ENCODE results near the gene LDB2. TPM values are rescaled to one million over a fixed set of nuclear protein-coding genes. Genes with fewer than 3 reads are reported as not detected.

LDB2 gene
- polyA plus RNA-seq, 3 donors, result not detected

DNA sequence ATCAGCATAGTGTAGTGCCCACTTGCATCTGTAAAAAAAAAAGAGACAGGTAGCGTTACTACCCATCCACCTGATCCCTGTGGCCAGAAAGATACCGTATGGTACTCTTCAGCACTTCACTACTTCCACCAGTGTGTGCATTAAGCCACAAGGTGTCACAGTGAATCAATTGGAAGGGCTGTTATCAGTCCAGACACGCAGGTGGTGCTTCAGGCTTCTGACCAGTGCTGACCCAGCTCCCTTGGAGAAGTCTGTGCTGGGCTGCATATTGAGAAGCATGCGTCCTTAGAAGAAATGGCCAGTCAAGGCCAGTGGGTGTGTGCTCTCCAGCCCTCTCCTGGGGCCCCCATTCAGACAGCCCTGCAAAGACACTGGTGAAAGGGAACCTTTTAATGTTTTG is 10.6 kb downstream of the LDB2 start:
- TF ChIP-seq, protein P1, sequence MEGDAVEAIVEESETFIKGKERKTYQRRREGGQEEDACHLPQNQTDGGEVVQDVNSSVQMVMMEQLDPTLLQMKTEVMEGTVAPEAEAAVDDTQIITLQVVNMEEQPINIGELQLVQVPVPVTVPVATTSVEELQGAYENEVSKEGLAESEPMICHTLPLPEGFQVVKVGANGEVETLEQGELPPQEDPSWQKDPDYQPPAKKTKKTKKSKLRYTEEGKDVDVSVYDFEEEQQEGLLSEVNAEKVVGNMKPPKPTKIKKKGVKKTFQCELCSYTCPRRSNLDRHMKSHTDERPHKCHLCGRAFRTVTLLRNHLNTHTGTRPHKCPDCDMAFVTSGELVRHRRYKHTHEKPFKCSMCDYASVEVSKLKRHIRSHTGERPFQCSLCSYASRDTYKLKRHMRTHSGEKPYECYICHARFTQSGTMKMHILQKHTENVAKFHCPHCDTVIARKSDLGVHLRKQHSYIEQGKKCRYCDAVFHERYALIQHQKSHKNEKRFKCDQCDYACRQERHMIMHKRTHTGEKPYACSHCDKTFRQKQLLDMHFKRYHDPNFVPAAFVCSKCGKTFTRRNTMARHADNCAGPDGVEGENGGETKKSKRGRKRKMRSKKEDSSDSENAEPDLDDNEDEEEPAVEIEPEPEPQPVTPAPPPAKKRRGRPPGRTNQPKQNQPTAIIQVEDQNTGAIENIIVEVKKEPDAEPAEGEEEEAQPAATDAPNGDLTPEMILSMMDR (IDR thresholded peaks at IDR 0.05), result no peak
- no peaks in the 10 kb centered on the region for H3K36me3 Mint-ChIP-seq
- H3K4me2 ChIP-seq (replicated peaks; ENCODE audit: extremely low read depth, low read length, poor library complexity, severe bottlenecking), result no peak overlapping the region
- DNase-seq, result no peak
- H3K4me3 ChIP-seq (replicated peaks in 1 of 3; ENCODE audit: low read depth in 2 of 3, low read length in 3 of 3), result no peak overlapping the region
- H3K27ac ChIP-seq (ENCODE audit: low read depth in 1 of 2, low read length in 2 of 2), result no peak overlapping the region
- no peaks in the 10 kb centered on the region for H3K36me3 ChIP-seq (replicated peaks in 1 of 2; ENCODE audit: control insufficient read depth in 1 of 2, insufficient read depth in 2 of 2, low read length in 2 of 2)
- H3K9me3 Mint-ChIP-seq, result peaks cover 0 to 4% (median 0%) of the 10 kb centered on the region in 7 donors
- H3K79me2 ChIP-seq (ENCODE audit: insufficient read depth, low read length), result no peaks in the 10 kb centered on the region
- H2AFZ ChIP-seq (ENCODE audit: insufficient read depth, low read depth, low read length, poor library complexity, severe bottlenecking), result no peak overlapping the region
- H3K4me1 Mint-ChIP-seq, result peaks cover 12% of the 10 kb centered on the region
- peaks cover 0 to 5% of the 10 kb centered on the region in 2 donors for H3K4me1 ChIP-seq (ENCODE audit: control insufficient read depth in 1 of 2, insufficient read depth in 2 of 2, low read length in 2 of 2)
- H3K9ac ChIP-seq (ENCODE audit: insufficient read depth, low read length, poor library complexity, severe bottlenecking), result no peak overlapping the region
- H3K9me3 ChIP-seq (replicated peaks in 1 of 2; ENCODE audit: control insufficient read depth in 1 of 2, insufficient read depth in 1 of 2, low read length in 2 of 2), result peaks cover 0 to 2% of the 10 kb centered on the region in 2 donors
- no peak overlapping the region for H3K4me3 Mint-ChIP-seq
- 88% methylated on average over 2 of the region's 4 CpGs for WGBS (ENCODE audit: insufficient coverage)
- H3K27ac Mint-ChIP-seq, result no peak overlapping the region
- no peaks in the 10 kb centered on the region for H4K20me1 ChIP-seq (ENCODE audit: insufficient read depth, low read length)
- intact Hi-C loops (cut with micrococcal nuclease), result no loop called here
- H3K27me3 ChIP-seq (ENCODE audit: control insufficient read depth in 2 of 2, insufficient read depth in 2 of 2, low read length in 2 of 2), result no peaks in the 10 kb centered on the region
- peaks cover 0 to 2% (median 0%) of the 10 kb centered on the region in 3 donors for H3K27me3 Mint-ChIP-seq (ENCODE audit: low read depth in 3 of 3)

DNA sequence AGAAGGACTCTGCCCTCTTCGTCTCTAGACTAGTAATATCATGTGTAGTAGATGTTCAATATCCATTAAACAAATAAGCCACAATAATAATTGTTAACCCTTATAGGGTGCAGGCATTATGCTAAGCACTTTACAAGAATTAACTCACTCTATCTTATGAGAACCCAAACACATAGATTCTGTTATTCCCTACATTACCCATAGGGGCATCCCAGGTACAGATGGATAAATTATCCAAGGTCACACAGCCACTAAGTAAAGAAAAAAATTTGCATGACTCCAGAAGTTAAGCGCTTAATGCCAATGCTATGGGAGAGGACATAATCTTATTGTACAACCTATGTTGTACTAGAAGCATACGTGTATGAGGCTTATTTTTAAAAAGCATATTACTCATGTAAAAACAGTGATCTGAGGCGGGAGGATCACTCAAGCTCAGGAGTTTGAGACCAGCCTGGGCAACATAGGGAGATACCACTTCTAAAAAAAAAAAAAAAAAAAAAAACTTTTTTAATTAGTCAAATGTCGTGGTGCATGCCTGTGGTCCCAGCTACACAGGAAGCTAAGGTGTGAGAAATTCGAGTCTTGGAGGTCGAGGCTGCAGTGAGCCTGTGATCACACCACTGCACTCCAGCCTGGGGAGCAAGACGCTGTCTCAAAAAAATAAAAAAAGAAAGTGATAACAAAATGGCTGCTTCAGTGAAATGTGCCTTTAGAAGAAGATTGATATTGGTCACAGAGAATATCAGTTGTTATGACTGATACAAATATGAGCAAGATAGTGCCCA is 13.6 kb downstream of the LDB2 start:
- no peak for DNase-seq
- Mint-ChIP-seq H3K9me3 (peaks cover 0 to 7% (median 2%) of the 10 kb centered on the region in 7 donors), H3K4me1 (no peaks in the 10 kb centered on the region), H3K36me3 (no peaks in the 10 kb centered on the region), H3K27me3 (ENCODE audit: low read depth in 3 of 3) (peaks cover 0 to 2% (median 0%) of the 10 kb centered on the region in 3 donors), H3K27ac (no peak overlapping the region), H3K4me3 (no peak overlapping the region)
- H3K27ac ChIP-seq (ENCODE audit: low read depth in 1 of 2, low read length in 2 of 2), result no peak overlapping the region
- H3K9ac ChIP-seq (ENCODE audit: insufficient read depth, low read length, poor library complexity, severe bottlenecking), result no peak overlapping the region
- H2AFZ ChIP-seq (ENCODE audit: insufficient read depth, low read depth, low read length, poor library complexity, severe bottlenecking), result no peak overlapping the region
- no peaks in the 10 kb centered on the region for H3K4me1 ChIP-seq (ENCODE audit: control insufficient read depth in 1 of 2, insufficient read depth in 2 of 2, low read length in 2 of 2)
- WGBS (ENCODE audit: insufficient coverage), result 96% methylated on average over 3 of the region's 8 CpGs
- intact Hi-C loops (cut with micrococcal nuclease), result no loop called here
- no peaks in the 10 kb centered on the region for H3K79me2 ChIP-seq (ENCODE audit: insufficient read depth, low read length)
- H3K9me3 ChIP-seq (replicated peaks in 1 of 2; ENCODE audit: control insufficient read depth in 1 of 2, insufficient read depth in 1 of 2, low read length in 2 of 2), result no peaks in the 10 kb centered on the region
- no peaks in the 10 kb centered on the region for H4K20me1 ChIP-seq (ENCODE audit: insufficient read depth, low read length)
- no peaks in the 10 kb centered on the region for H3K36me3 ChIP-seq (replicated peaks in 1 of 2; ENCODE audit: control insufficient read depth in 1 of 2, insufficient read depth in 2 of 2, low read length in 2 of 2)
- no peak overlapping the region for H3K4me2 ChIP-seq (replicated peaks; ENCODE audit: extremely low read depth, low read length, poor library complexity, severe bottlenecking)
- no peak overlapping the region for H3K4me3 ChIP-seq (replicated peaks in 1 of 3; ENCODE audit: low read depth in 2 of 3, low read length in 3 of 3)
- no peaks in the 10 kb centered on the region for H3K27me3 ChIP-seq (ENCODE audit: control insufficient read depth in 2 of 2, insufficient read depth in 2 of 2, low read length in 2 of 2)
- TF ChIP-seq, protein P1 (IDR thresholded peaks at IDR 0.05), result no peak

All from CD14-positive monocyte (primary cell).